ENCODE data around the gene FKRP. TPM values are rescaled to one million over a fixed set of nuclear protein-coding genes. Genes with fewer than 3 reads are reported as not detected.
A peak's percentile ranks its signal among the peaks of the same experiment; 100 is the strongest.

FKRP gene
- total RNA-seq, 4 donors from 2014 or later = 5.6 to 12.6 (median 9.3) TPM

DNA sequence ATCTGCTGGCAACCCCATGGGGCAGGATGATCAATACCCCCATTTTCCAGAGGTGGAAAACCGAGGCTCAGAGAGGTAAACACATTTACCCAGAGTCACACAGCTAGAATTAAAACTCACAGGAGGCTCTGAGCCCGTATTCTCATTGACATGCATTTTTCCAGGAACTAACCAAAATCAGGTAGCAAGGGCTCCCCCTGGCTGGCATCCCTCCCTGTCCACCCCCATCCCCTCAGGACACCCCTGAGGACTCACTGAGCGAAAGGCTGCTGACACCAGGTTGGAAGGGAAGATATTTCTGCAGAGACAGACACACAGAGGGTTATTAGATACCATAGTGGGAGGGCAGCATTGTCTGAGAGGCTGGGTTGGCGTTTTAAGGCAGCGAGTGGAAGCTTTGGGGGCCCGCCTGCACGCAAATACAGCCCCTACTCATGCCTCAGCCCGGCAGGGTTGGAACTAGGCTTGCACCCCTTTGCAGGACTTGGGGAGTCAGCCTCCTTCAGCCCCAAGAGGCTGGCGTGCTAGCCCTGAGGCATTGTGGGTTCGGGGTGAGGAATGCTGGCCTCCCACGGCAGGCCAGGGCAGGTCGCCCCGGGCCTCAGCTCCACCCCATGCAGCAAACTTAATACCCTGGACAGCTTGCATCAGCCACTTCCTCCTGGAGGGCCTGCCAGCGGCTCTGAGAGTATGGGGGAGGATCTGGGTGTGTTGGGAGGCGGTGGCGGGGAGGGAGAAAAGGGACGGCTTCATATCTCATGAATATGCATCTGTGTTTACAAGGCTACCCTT is 38.6 kb downstream of the FKRP start:
- 10 to 20% methylated on average over 8 of the region's 17 CpGs for WGBS, 2 donors
- H3K36me3 ChIP-seq = peaks cover 20 to 56% (median 32%) of the 10 kb centered on the region in 3 donors
- intact Hi-C loops (cut with DNase I) = no loop called here
- no peak for DNase-seq
- TF ChIP-seq, protein P1, sequence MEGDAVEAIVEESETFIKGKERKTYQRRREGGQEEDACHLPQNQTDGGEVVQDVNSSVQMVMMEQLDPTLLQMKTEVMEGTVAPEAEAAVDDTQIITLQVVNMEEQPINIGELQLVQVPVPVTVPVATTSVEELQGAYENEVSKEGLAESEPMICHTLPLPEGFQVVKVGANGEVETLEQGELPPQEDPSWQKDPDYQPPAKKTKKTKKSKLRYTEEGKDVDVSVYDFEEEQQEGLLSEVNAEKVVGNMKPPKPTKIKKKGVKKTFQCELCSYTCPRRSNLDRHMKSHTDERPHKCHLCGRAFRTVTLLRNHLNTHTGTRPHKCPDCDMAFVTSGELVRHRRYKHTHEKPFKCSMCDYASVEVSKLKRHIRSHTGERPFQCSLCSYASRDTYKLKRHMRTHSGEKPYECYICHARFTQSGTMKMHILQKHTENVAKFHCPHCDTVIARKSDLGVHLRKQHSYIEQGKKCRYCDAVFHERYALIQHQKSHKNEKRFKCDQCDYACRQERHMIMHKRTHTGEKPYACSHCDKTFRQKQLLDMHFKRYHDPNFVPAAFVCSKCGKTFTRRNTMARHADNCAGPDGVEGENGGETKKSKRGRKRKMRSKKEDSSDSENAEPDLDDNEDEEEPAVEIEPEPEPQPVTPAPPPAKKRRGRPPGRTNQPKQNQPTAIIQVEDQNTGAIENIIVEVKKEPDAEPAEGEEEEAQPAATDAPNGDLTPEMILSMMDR (IDR thresholded peaks at IDR 0.05) = peak in 1 of 6 experiments; percentile 22
- TF ChIP-seq POLR2A (IDR thresholded peaks at IDR 0.05) = peak in 1 of 4 donors; percentile 43
- H3K4me1 ChIP-seq = peaks cover 44 to 96% (median 47%) of the 10 kb centered on the region in 3 donors
- H3K27ac ChIP-seq = peak overlapping the region; percentile 95 to 96 (median 96)
- no peaks in the 10 kb centered on the region for H3K9me3 ChIP-seq
- H3K27me3 ChIP-seq = no peaks in the 10 kb centered on the region
- H3K4me3 ChIP-seq = peak overlapping the region; percentile 69 to 97 (median 92)

DNA sequence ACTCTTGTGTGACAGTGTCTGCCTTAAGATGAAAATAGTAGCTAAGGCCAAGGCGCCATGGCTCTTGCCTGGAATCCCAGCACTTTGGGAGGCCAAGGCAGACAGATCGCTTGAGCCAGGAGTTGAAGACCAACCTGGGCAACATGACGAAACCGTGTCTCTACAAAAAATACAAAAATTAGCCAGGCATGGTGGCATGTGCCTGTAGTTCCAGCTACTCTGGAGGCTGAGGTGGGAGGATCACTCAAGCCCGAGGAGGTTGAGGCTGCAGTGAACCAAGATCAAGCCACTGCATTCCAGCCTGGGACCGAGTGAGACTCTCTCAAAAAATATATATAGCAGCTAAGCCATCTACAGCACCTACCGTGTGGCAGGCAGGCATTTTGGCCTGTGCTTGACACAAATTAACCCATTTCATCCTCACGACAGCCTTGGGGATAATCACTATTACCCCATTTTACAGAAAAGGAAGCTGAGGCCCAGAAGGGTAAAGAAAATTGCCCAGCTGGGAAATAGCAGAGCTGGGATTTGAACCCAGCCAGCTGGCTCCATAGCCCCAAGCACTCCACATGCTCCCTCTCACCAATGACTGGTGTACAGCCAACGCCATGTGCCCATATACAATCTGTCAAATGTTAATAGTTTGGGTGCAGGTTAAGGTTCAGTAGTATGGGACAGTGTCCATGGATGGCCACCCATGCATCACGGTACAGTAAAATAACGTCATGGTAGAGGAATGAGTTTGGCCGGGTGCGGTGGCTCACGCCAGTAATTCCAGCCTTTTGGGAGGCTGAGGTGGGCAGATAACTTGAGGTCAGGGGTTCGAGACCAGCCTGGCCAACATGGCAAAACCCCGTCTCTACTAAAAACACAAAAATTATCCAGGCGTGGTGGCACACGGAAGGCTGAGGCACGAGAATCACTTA is 39.5 kb downstream of the FKRP start:
- Histone ChIP-seq H3K9me3 (no peaks in the 10 kb centered on the region), H3K4me1 (peaks cover 44 to 88% (median 46%) of the 10 kb centered on the region in 3 donors), H3K27ac (peak overlapping the region; percentile 95 to 96 (median 96)), H3K4me3 (peak overlapping the region; percentile 69 to 97 (median 92)), H3K27me3 (no peaks in the 10 kb centered on the region), H3K36me3 (peaks cover 14 to 47% (median 28%) of the 10 kb centered on the region in 3 donors)
- 34 to 37% methylated on average over 14 to 19 of the region's 19 CpGs for WGBS, 2 donors
- DNase-seq = no peak
- TF ChIP-seq POLR2A (IDR thresholded peaks at IDR 0.05) = peak in 1 of 4 donors; percentile 3
- TF ChIP-seq, protein P1 (IDR thresholded peaks at IDR 0.05) = no peak
- intact Hi-C loops (cut with DNase I) = no loop called here

DNA sequence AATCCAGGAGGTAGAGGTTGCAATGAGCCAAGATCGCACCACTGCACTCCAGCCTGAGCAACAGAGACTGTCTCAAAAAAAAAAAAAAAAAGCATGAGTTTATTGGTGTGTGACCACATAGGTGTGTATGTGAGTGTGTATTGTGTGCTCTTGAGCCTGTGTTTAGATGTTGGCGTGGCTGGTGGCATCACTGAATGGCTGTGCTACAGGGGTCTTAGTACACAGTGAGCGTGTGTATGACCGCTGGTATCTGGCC is 40.1 kb downstream of the FKRP start:
- WGBS, 2 donors = 33 to 40% methylated on average over 4 of the region's 4 CpGs
- Histone ChIP-seq H3K4me3 (peak overlapping the region; percentile 69 to 97 (median 92)), H3K36me3 (peaks cover 10 to 42% (median 24%) of the 10 kb centered on the region in 3 donors), H3K27me3 (no peaks in the 10 kb centered on the region), H3K4me1 (peaks cover 39 to 83% (median 42%) of the 10 kb centered on the region in 3 donors), H3K27ac (peak overlapping the region; percentile 95 to 96 (median 96)), H3K9me3 (no peaks in the 10 kb centered on the region)
- intact Hi-C loops (cut with DNase I) = no loop called here
- TF ChIP-seq, protein P1 (IDR thresholded peaks at IDR 0.05) = no peak
- no peak for TF ChIP-seq POLR2A (IDR thresholded peaks at IDR 0.05)
- no peak for DNase-seq

DNA sequence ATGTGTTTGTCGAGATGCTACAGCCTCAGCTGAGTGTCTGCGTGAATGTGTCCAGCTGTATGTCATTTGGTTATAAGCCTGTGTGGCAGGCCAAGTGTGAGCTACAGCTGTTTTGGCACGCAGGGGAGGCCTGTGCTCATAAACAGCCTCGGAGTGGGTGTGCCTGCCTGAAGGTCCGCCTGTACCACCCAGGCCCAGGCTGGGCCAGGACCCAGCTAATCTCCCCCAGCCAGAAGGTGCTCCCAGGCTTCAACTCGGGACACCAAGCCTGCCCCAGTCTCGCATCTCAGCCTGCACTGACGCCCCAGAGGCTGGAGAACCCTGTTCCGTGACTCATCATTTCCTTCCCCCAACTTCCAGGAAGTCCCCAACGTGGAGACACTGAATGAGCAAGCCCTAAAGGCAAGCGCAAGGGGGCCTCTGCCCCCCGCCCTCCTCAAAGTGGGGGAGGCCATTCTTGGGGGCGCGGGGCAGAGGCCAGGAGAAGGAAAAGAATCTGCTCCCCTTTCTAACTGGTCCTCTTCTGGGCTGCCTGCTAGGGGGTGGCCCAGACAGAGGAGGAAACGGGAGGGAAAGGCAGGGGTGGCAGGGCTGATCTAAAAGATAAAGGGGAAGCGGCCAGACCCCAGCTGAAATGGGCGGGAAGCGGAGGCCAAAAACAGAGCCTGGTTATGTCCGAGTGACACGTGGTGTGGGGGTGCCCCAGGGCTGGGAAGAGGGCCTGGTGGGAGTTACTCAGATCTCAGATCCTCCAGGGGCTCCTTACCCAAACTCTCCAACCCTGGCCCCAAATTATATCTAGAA is 40.6 kb downstream of the FKRP start:
- Histone ChIP-seq H3K4me3 (peak overlapping the region; percentile 69 to 97 (median 92)), H3K27me3 (no peaks in the 10 kb centered on the region), H3K27ac (peak overlapping the region; percentile 95 to 96 (median 96)), H3K36me3 (peaks cover 8 to 36% (median 21%) of the 10 kb centered on the region in 3 donors), H3K4me1 (peaks cover 35 to 77% (median 36%) of the 10 kb centered on the region in 3 donors), H3K9me3 (no peaks in the 10 kb centered on the region)
- no peak for DNase-seq
- TF ChIP-seq, protein P1 (IDR thresholded peaks at IDR 0.05) = peak in 1 of 6 experiments; percentile 6
- TF ChIP-seq POLR2A (IDR thresholded peaks at IDR 0.05) = peak in 2 of 4 donors; percentile 53 to 61
- WGBS, 2 donors = 3 to 10% methylated on average over 6 to 9 of the region's 20 CpGs
- intact Hi-C loops (cut with DNase I) = no loop called here
